RWPE1 (cell line): ENCODE measurements around the gene UGT1A5.

ENCODE experiments used
- CTCF ChIA-PET: fragments of 350-600 bp; sonication (Branson Sonifier 250); formaldehyde crosslinking; extraction: SDS; loops from one replicate; lab custom pipeline; 2021; lab: Yijun Ruan, JAX
- POLR2A ChIA-PET: fragments of 400-600 bp; formaldehyde crosslinking; extraction: SDS; loops from one replicate; lab custom pipeline; 2020; ENCODE audit warnings: antibody characterized with exemption; ENCODE audit not compliant: low non-redundant PET; lab: Yijun Ruan, JAX
- DNase-seq: peaks from one replicate; pipeline ENCODE4 v3.0.0; 2012; ENCODE audit warnings: low spot score
- H3K27ac ChIP-seq: fragments of 450-650 bp; 2 replicates; pipeline ENCODE4 v1.5.1; 2017
- CTCF ChIP-seq: fragments of 450-650 bp; conservative IDR thresholded peaks from 2 replicates; pipeline ENCODE4 v1.5.1; 2017; ENCODE audit warnings: low read depth, mild to moderate bottlenecking

UGT1A5 gene

DNA sequence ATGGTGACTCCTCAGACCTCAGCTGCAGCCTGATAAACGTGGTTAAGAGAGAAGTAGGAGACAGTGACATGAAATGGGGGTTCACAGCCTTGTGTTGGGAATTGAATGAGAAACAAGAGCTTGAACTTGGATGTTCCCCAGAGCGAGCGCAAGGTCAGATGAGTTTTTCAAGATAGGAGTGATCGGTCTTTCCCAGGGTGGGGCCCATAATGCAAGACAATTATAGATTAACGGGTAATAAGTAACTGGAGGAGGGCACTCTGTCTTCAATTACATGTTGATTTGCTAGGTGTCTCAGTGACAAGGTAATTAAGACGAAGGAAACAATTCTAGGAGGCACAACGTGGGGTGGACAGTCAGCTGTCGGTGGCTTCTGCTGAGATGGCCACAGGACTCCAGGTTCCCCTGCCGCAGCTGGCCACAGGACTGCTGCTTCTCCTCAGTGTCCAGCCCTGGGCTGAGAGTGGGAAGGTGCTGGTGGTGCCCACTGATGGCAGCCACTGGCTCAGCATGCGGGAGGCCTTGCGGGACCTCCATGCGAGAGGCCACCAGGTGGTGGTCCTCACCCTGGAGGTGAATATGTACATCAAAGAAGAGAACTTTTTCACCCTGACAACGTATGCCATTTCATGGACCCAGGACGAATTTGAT is at the start of gene UGT1A5:
UGT1A5 (plus strand) TSS at position 297 of the 651 bp plus-strand sequence; CDS start at position 382, 85 bp downstream.
- POLR2A ChIA-PET = no interaction called here

GRCh38 chr2:233663911-233664310 is 48.8 kb upstream of the UGT1A5 start:
- ChIA-PET CTCF (interaction anchor here (0.6 kb wide), 1 partner anchor 167 kb away, joined by 3 read pairs; no protein-coding TSS in a partner anchor), POLR2A (no interaction called here)
- DNase-seq = no peak
- H3K27ac ChIP-seq = no peak overlapping the region
- TF ChIP-seq CTCF = no peak

More for the DNA sequence above, at the start of gene UGT1A5:
- DNase-seq = no peak
- no peak within 1 kb of the TSS for H3K27ac ChIP-seq
- TF ChIP-seq CTCF = no peak
- CTCF ChIA-PET = interaction anchor here (0.5 kb wide), 1 partner anchor 263 kb away, joined by 3 read pairs; no protein-coding TSS in a partner anchor

- no peak for DNase-seq
- no peak for TF ChIP-seq CTCF
- POLR2A ChIA-PET = no interaction called here
- no peak overlapping the region for H3K27ac ChIP-seq
- CTCF ChIA-PET = no interaction called here
Observed at GRCh38 chr2:233668605-233669260, 44.0 kb upstream of the UGT1A5 start.

- POLR2A ChIA-PET = no interaction called here
- no peak for DNase-seq
- TF ChIP-seq CTCF = no peak
- no peak within 1 kb of the TSS for H3K27ac ChIP-seq
- CTCF ChIA-PET = no interaction called here
Observed at GRCh38 chr2:233671290-233672161, 41.2 kb upstream of the UGT1A5 start, which contains the start of gene UGT1A9. UGT1A9 (plus strand) TSS chr2:233671898; CDS start chr2:233671935, 37 bp downstream.

- DNase-seq = no peak
- no peak overlapping the region for H3K27ac ChIP-seq
- POLR2A ChIA-PET = no interaction called here
- TF ChIP-seq CTCF = no peak
- CTCF ChIA-PET = no interaction called here
Observed at GRCh38 chr2:233672886-233673285, 39.8 kb upstream of the UGT1A5 start.

GRCh38 chr2:233673896-233674295 is 38.8 kb upstream of the UGT1A5 start:
- POLR2A ChIA-PET = no interaction called here
- no peak for TF ChIP-seq CTCF
- CTCF ChIA-PET = interaction anchor here (0.6 kb wide), 1 partner anchor 855 kb away, joined by 3 read pairs; no protein-coding TSS in a partner anchor
- no peak for DNase-seq
- H3K27ac ChIP-seq = no peak overlapping the region
